Central memory CD8-positive, alpha-beta T cell (primary cell): ENCODE data around the gene IFT122.

Source experiments
- ATAC-seq: fragments of 150-1000 bp; cut with Tn5 transposase; replicated peaks from 2 replicates; pipeline ENCODE4 v1.10.0; 2022; ENCODE audit warnings: mild to moderate bottlenecking, moderate FRiP score, moderate number of reproducible peaks; ENCODE audit not compliant: poor library complexity, severe bottlenecking; ENCODE audit errors: extremely low read depth
- DNase-seq, 2 donors: peaks; one replicate each; pipeline ENCODE4 v3.0.0; 2021; ENCODE audit warnings: low spot score in 2 of 2
- H3K27ac Mint-ChIP-seq: one replicate; pipeline ENCODE4 v1.8.0; 2022; ENCODE audit warnings: low read depth, mild to moderate bottlenecking, moderate library complexity, mixed read lengths
- H3K27me3 Mint-ChIP-seq: one replicate; pipeline ENCODE4 v1.8.0; 2022; ENCODE audit warnings: mixed read lengths
- H3K36me3 Mint-ChIP-seq: one replicate; pipeline ENCODE4 v1.8.0; 2022; ENCODE audit warnings: mild to moderate bottlenecking, moderate library complexity, mixed read lengths; ENCODE audit not compliant: insufficient read depth
- H3K4me1 Mint-ChIP-seq: one replicate; pipeline ENCODE4 v1.8.0; 2022; ENCODE audit warnings: mixed read lengths
- H3K4me3 Mint-ChIP-seq: one replicate; pipeline ENCODE4 v1.8.0; 2022; ENCODE audit warnings: mild to moderate bottlenecking, moderate library complexity, mixed read lengths
- H3K9me3 Mint-ChIP-seq: one replicate; pipeline ENCODE4 v1.8.0; 2022; ENCODE audit warnings: mixed read lengths

The IFT122 gene

GRCh38 chr3:129548104-129548965 lies 108.3 kb downstream of the IFT122 start:
- DNase-seq = no peak
- no peaks in the 10 kb centered on the region for H3K9me3 Mint-ChIP-seq
- no peak overlapping the region for H3K27ac Mint-ChIP-seq
- H3K4me3 Mint-ChIP-seq = no peak overlapping the region
- H3K36me3 Mint-ChIP-seq = peaks cover 3% of the 10 kb centered on the region
- no peak for ATAC-seq
- H3K27me3 Mint-ChIP-seq = no peaks in the 10 kb centered on the region
- H3K4me1 Mint-ChIP-seq = peaks cover 18% of the 10 kb centered on the region

GRCh38 chr3:129549006-129549800 lies 109.2 kb downstream of the IFT122 start:
- H3K4me3 Mint-ChIP-seq = no peak overlapping the region
- H3K27ac Mint-ChIP-seq = peak overlapping the region; percentile 39
- peaks cover 27% of the 10 kb centered on the region for H3K4me1 Mint-ChIP-seq
- H3K27me3 Mint-ChIP-seq = no peaks in the 10 kb centered on the region
- DNase-seq = no peak
- ATAC-seq = no peak
- no peaks in the 10 kb centered on the region for H3K9me3 Mint-ChIP-seq
- peaks cover 2% of the 10 kb centered on the region for H3K36me3 Mint-ChIP-seq

- DNase-seq (no peak), ATAC-seq (no peak)
- H3K9me3 Mint-ChIP-seq = no peaks in the 10 kb centered on the region
- H3K4me3 Mint-ChIP-seq = no peak overlapping the region
- H3K27me3 Mint-ChIP-seq = no peaks in the 10 kb centered on the region
- H3K36me3 Mint-ChIP-seq = peaks cover 2% of the 10 kb centered on the region
- peak overlapping the region; percentile 39 for H3K27ac Mint-ChIP-seq
- peaks cover 31% of the 10 kb centered on the region for H3K4me1 Mint-ChIP-seq
Measured at GRCh38 chr3:129549805-129550204, 109.8 kb downstream of the IFT122 start.

GRCh38 chr3:129552287-129553050 lies 112.4 kb downstream of the IFT122 start:
- Mint-ChIP-seq H3K4me1 (peaks cover 32% of the 10 kb centered on the region), H3K36me3 (peaks cover 10% of the 10 kb centered on the region), H3K9me3 (no peaks in the 10 kb centered on the region), H3K27me3 (no peaks in the 10 kb centered on the region), H3K4me3 (no peak overlapping the region), H3K27ac (no peak overlapping the region)
- ATAC-seq = no peak
- DNase-seq = no peak

- H3K9me3 Mint-ChIP-seq = no peaks in the 10 kb centered on the region
- peaks cover 39% of the 10 kb centered on the region for H3K4me1 Mint-ChIP-seq
- no peak overlapping the region for H3K27ac Mint-ChIP-seq
- DNase-seq = no peak
- no peak for ATAC-seq
- no peak overlapping the region for H3K4me3 Mint-ChIP-seq
- H3K36me3 Mint-ChIP-seq = peaks cover 11% of the 10 kb centered on the region
- H3K27me3 Mint-ChIP-seq = no peaks in the 10 kb centered on the region
Measured at GRCh38 chr3:129553171-129553570, 113.1 kb downstream of the IFT122 start.

GRCh38 chr3:129553719-129554118 lies 113.7 kb downstream of the IFT122 start:
- peak overlapping the region; percentile 29 for H3K4me3 Mint-ChIP-seq
- H3K9me3 Mint-ChIP-seq = no peaks in the 10 kb centered on the region
- no peak overlapping the region for H3K27ac Mint-ChIP-seq
- H3K4me1 Mint-ChIP-seq = peaks cover 44% of the 10 kb centered on the region
- H3K27me3 Mint-ChIP-seq = no peaks in the 10 kb centered on the region
- ATAC-seq = peak; percentile 19
- H3K36me3 Mint-ChIP-seq = peaks cover 13% of the 10 kb centered on the region
- no peak for DNase-seq

- Mint-ChIP-seq H3K9me3 (no peaks in the 10 kb centered on the region), H3K4me3 (peak overlapping the region; percentile 29), H3K4me1 (peaks cover 40% of the 10 kb centered on the region), H3K27me3 (no peaks in the 10 kb centered on the region), H3K36me3 (peaks cover 13% of the 10 kb centered on the region), H3K27ac (peak overlapping the region; percentile 63)
- DNase-seq (no peak), ATAC-seq (no peak)
Measured at GRCh38 chr3:129554356-129555152, 114.5 kb downstream of the IFT122 start.

GRCh38 chr3:129555153-129555550 lies 115.1 kb downstream of the IFT122 start:
- no peak for DNase-seq
- H3K9me3 Mint-ChIP-seq = no peaks in the 10 kb centered on the region
- H3K27ac Mint-ChIP-seq = peak overlapping the region; percentile 63
- H3K36me3 Mint-ChIP-seq = peaks cover 13% of the 10 kb centered on the region
- no peaks in the 10 kb centered on the region for H3K27me3 Mint-ChIP-seq
- no peak overlapping the region for H3K4me3 Mint-ChIP-seq
- no peak for ATAC-seq
- peaks cover 36% of the 10 kb centered on the region for H3K4me1 Mint-ChIP-seq

- H3K4me3 Mint-ChIP-seq = no peak overlapping the region
- no peak for DNase-seq
Measured at GRCh38 chr3:129555616-129556357, 115.8 kb downstream of the IFT122 start.

GRCh38 chr3:129556358-129556695 lies 116.3 kb downstream of the IFT122 start:
- ATAC-seq (no peak), DNase-seq (no peak)
- Mint-ChIP-seq H3K27ac (no peak overlapping the region), H3K9me3 (no peaks in the 10 kb centered on the region), H3K36me3 (peaks cover 16% of the 10 kb centered on the region), H3K4me1 (peaks cover 42% of the 10 kb centered on the region), H3K27me3 (no peaks in the 10 kb centered on the region), H3K4me3 (no peak overlapping the region)

More at GRCh38 chr3:129555616-129556357, 115.8 kb downstream of the IFT122 start:
- ATAC-seq = no peak
- Mint-ChIP-seq H3K27ac (no peak overlapping the region), H3K4me1 (peaks cover 40% of the 10 kb centered on the region), H3K36me3 (peaks cover 16% of the 10 kb centered on the region), H3K9me3 (no peaks in the 10 kb centered on the region), H3K27me3 (no peaks in the 10 kb centered on the region)

GRCh38 chr3:129556890-129557547 lies 117.0 kb downstream of the IFT122 start:
- no peak for DNase-seq
- no peak overlapping the region for H3K27ac Mint-ChIP-seq
- no peaks in the 10 kb centered on the region for H3K27me3 Mint-ChIP-seq
- H3K4me3 Mint-ChIP-seq = no peak overlapping the region
- H3K9me3 Mint-ChIP-seq = no peaks in the 10 kb centered on the region
- H3K4me1 Mint-ChIP-seq = peaks cover 42% of the 10 kb centered on the region
- peaks cover 16% of the 10 kb centered on the region for H3K36me3 Mint-ChIP-seq
- no peak for ATAC-seq
